Mesenchymal stem cell (in vitro differentiated cells and primary cell): ENCODE measurements around the gene NLRP6.

Experiments
- DNase-seq: peaks from one replicate; pipeline ENCODE4 v3.0.0-alpha.2; 2013
- H2AFZ ChIP-seq: one replicate; pipeline ENCODE4 v1.6.1; 2013; ENCODE audit warnings: low read depth, mild to moderate bottlenecking, control low read depth, inconsistent platforms, low read length, moderate library complexity
- H2AK5ac ChIP-seq: 2 replicates; pipeline ENCODE4 v1.6.1; 2013; ENCODE audit warnings: low read length, moderate library complexity, mild to moderate bottlenecking, inconsistent platforms; ENCODE audit not compliant: severe bottlenecking
- H2BK120ac ChIP-seq: one replicate; pipeline ENCODE4 v1.6.1; 2013; ENCODE audit warnings: low read depth, mild to moderate bottlenecking, inconsistent platforms, low read length, moderate library complexity
- H2BK12ac ChIP-seq, 2 experiments: one replicate each; pipeline ENCODE4 v1.6.1; 2013; ENCODE audit warnings: inconsistent platforms in 2 of 2, low read length in 2 of 2, mild to moderate bottlenecking in 2 of 2, moderate library complexity in 2 of 2, control low read depth in 1 of 2
- H2BK15ac ChIP-seq: one replicate; pipeline ENCODE4 v1.6.1; 2013; ENCODE audit warnings: mild to moderate bottlenecking, low read depth, inconsistent platforms; ENCODE audit not compliant: poor library complexity, severe bottlenecking
- H2BK5ac ChIP-seq: 2 replicates; pipeline ENCODE4 v1.6.1; 2013; ENCODE audit warnings: low read depth, mild to moderate bottlenecking, low read length, control low read depth, inconsistent platforms; ENCODE audit not compliant: poor library complexity, severe bottlenecking
- H3K14ac ChIP-seq, 2 experiments: one replicate each; pipeline ENCODE4 v1.6.1; 2013; ENCODE audit warnings: inconsistent platforms in 2 of 2, low read length in 2 of 2, control low read depth in 1 of 2, mild to moderate bottlenecking in 1 of 2, moderate library complexity in 1 of 2
- H3K18ac ChIP-seq, 2 experiments: one replicate each; pipeline ENCODE4 v1.6.1; 2013; ENCODE audit warnings: inconsistent platforms in 2 of 2, low read length in 2 of 2, control low read depth in 1 of 2, low read depth in 1 of 2, mild to moderate bottlenecking in 1 of 2
- H3K23ac ChIP-seq, 2 experiments: one replicate each; pipeline ENCODE4 v1.6.1; 2013; ENCODE audit warnings: inconsistent platforms in 2 of 2, low read length in 2 of 2, mild to moderate bottlenecking in 2 of 2, moderate library complexity in 2 of 2, control low read depth in 1 of 2
- H3K27ac ChIP-seq: 2 replicates; pipeline ENCODE4 v1.5.1; 2013; ENCODE audit warnings: mild to moderate bottlenecking, moderate library complexity, low read length, control low read depth, inconsistent platforms; ENCODE audit not compliant: poor library complexity, severe bottlenecking
- H3K27me3 ChIP-seq, 2 experiments: 2 replicates each; pipeline versions ENCODE4 v1.6.1 to v1.7.0; 2013; ENCODE audit warnings: low read length in 2 of 2, mild to moderate bottlenecking in 2 of 2, moderate library complexity in 2 of 2, control low read depth in 1 of 2, inconsistent platforms in 1 of 2; ENCODE audit not compliant: control insufficient read depth in 1 of 2, insufficient read depth in 1 of 2
- H3K36me3 ChIP-seq, 2 experiments: 2 replicates each; pipeline versions ENCODE4 v1.6.1 to v1.7.0; 2013; ENCODE audit warnings: low read length in 2 of 2, control low read depth in 1 of 2, inconsistent platforms in 1 of 2, low read depth in 1 of 2, mild to moderate bottlenecking in 1 of 2; ENCODE audit not compliant: insufficient read depth in 2 of 2, control insufficient read depth in 1 of 2
- H3K4ac ChIP-seq, 2 experiments: one replicate each; pipeline ENCODE4 v1.6.1; 2013; ENCODE audit warnings: inconsistent platforms in 2 of 2, low read length in 2 of 2, mild to moderate bottlenecking in 2 of 2, moderate library complexity in 2 of 2, control low read depth in 1 of 2, low read depth in 1 of 2
- H3K4me1 ChIP-seq: 2 replicates; pipeline ENCODE4 v1.6.1; 2013; ENCODE audit warnings: low read depth, low read length, control low read depth; ENCODE audit not compliant: control insufficient read depth, insufficient read depth
- H3K4me2 ChIP-seq: 2 replicates; pipeline ENCODE4 v1.6.1; 2013; ENCODE audit warnings: low read length, mild to moderate bottlenecking, inconsistent platforms; ENCODE audit not compliant: poor library complexity, severe bottlenecking
- H3K4me3 ChIP-seq, 2 experiments: 2 replicates each; pipeline versions ENCODE4 v1.5.1 to v1.7.0; 2013; ENCODE audit warnings: low read length in 2 of 2, mild to moderate bottlenecking in 2 of 2, control low read depth in 1 of 2, low read depth in 1 of 2; ENCODE audit not compliant: insufficient read depth in 1 of 2
- H3K79me1 ChIP-seq: replicated peaks from 2 replicates; pipeline ENCODE4 v1.6.1; 2013; ENCODE audit warnings: mild to moderate bottlenecking, control low read depth, low read length, inconsistent platforms; ENCODE audit not compliant: poor library complexity, severe bottlenecking
- H3K9ac ChIP-seq: 2 replicates; pipeline ENCODE4 v1.7.0; 2013; ENCODE audit warnings: mild to moderate bottlenecking, low read length, moderate library complexity
- H3K9me3 ChIP-seq: 2 replicates; pipeline ENCODE4 v1.7.0; 2013; ENCODE audit warnings: mild to moderate bottlenecking, low read length; ENCODE audit not compliant: control insufficient read depth
- H4K8ac ChIP-seq: one replicate; pipeline ENCODE4 v1.6.1; 2013; ENCODE audit warnings: inconsistent platforms, mild to moderate bottlenecking, low read length, moderate library complexity
- H4K91ac ChIP-seq: one replicate; pipeline ENCODE4 v1.6.1; 2013; ENCODE audit warnings: mild to moderate bottlenecking, low read length, inconsistent platforms
- WGBS: methylation state at CpG from one replicate; pipeline ENCODE4 v1.1.7; 2013; ENCODE audit warnings: mixed read lengths; 5-methylcytosine and 5-hydroxymethylcytosine counted together

Gene NLRP6

DNA sequence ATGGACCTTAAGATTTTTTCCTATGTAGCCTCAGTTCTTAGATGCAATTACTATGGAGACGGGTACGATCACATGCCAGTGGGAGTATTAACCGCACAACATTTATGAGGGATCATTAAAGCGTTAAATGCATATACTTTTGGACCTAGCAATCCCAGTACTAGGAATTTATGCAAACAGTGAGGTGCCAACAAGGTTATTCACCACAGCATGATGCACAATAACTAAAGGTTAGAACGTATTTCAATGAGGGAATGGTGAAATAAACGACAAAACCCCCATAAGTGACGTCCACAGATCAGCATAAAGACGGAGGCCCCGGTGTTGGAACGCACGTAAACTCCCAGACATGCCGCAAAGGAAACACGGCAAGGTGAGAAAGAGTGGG, 42.6 kb upstream of the NLRP6 start:
- H4K8ac ChIP-seq, result peak overlapping the region; percentile 32
- H3K36me3 ChIP-seq, result peaks cover 11 to 23% of the 10 kb centered on the region in 2 experiments
- no peak overlapping the region for H2BK120ac ChIP-seq
- H3K4me2 ChIP-seq, result peak overlapping the region; percentile 62
- 14% methylated on average over 12 of the region's 13 CpGs for WGBS
- H3K14ac ChIP-seq, result peak overlapping the region in 1 of 2 experiments; percentile 80
- H3K79me1 ChIP-seq, result peaks cover 25% of the 10 kb centered on the region
- H3K18ac ChIP-seq, result peak overlapping the region; percentile 85 to 91
- H2AFZ ChIP-seq, result peak overlapping the region; percentile 2
- no peak overlapping the region for H2BK15ac ChIP-seq
- H3K9ac ChIP-seq, result peak overlapping the region; percentile 95
- H3K23ac ChIP-seq, result peak overlapping the region in 1 of 2 experiments; percentile 2
- peak overlapping the region in 1 of 2 experiments; percentile 40 for H2BK12ac ChIP-seq
- no peak overlapping the region for H2BK5ac ChIP-seq
- no peak overlapping the region for H4K91ac ChIP-seq
- no peaks in the 10 kb centered on the region for H3K9me3 ChIP-seq
- H2AK5ac ChIP-seq, result no peak overlapping the region
- DNase-seq, result no peak
- peak overlapping the region; percentile 85 to 97 for H3K4me3 ChIP-seq
- H3K4ac ChIP-seq, result peak overlapping the region in 1 of 2 experiments; percentile 81
- no peaks in the 10 kb centered on the region for H3K27me3 ChIP-seq
- H3K4me1 ChIP-seq, result peaks cover 6% of the 10 kb centered on the region
- peak overlapping the region; percentile 48 for H3K27ac ChIP-seq

DNA sequence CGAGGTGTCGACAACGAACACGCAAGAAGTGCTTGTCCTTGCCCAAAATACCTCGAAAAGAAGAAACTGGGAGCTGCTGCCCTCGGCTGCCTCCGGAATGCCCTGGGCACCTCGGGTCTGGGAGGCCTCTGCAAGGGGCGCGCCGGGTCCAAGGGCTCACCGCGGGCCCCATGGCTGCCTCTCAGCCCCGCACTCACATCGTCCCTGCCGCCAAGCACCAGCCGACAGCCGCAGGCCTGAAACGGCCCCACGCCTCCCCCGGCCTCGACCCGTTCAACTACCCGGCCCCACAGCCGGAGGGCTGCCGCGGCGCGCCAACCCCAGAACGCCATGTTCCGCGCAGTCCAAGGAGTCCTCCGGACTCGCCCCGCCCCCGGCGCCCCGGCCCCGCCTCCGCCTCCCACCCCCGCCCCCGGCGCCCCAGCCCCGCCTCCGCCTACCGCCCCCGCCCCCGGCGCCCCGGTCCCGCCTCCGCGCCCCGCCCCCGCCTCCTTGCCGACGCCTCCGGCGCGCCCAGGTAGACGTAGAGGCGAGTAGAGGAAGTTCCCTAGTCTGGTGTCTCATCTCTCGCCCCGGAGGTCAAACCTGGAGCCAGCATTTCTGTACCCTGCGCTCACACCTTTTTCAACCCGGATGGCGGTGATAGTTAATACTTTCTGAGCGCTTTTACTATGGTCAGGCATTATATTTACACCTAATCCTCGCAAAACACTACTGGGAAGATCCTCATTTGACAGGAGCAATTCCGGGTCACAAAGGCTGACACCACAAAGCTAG, 42.0 kb upstream of the NLRP6 start, which contains the start of gene SIRT3:
Gene SIRT3 (minus strand): TSS at position 346 of the 777 bp plus-strand sequence. CDS start 14 bp downstream, at position 332.
- Histone ChIP-seq H3K4ac (peak within 1 kb of the TSS; percentile 66 to 81), H4K8ac (peak within 1 kb of the TSS; percentile 50), H3K4me3 (peak within 1 kb of the TSS; percentile 85 to 100), H2BK5ac (no peak within 1 kb of the TSS), H3K79me1 (peaks cover 28% of the 10 kb centered on the region), H3K4me1 (peaks cover 6% of the 10 kb centered on the region), H3K23ac (peak within 1 kb of the TSS in 1 of 2 experiments; percentile 2), H3K9me3 (no peaks in the 10 kb centered on the region), H2BK15ac (no peak within 1 kb of the TSS), H4K91ac (peak within 1 kb of the TSS; percentile 86), H2BK120ac (peak within 1 kb of the TSS; percentile 77), H3K14ac (peak within 1 kb of the TSS in 1 of 2 experiments; percentile 80), H3K9ac (peak within 1 kb of the TSS; percentile 98), H2BK12ac (peak within 1 kb of the TSS in 1 of 2 experiments; percentile 40), H3K18ac (peak within 1 kb of the TSS; percentile 85 to 91), H3K27me3 (no peaks in the 10 kb centered on the region), H2AFZ (peak within 1 kb of the TSS; percentile 2), H3K27ac (peak within 1 kb of the TSS; percentile 92), H3K4me2 (peak within 1 kb of the TSS; percentile 88), H3K36me3 (peaks cover 16 to 26% of the 10 kb centered on the region in 2 experiments), H2AK5ac (no peak within 1 kb of the TSS)
- peak; percentile 86 for DNase-seq
- under 1% methylated on average over 27 of the region's 70 CpGs for WGBS

DNA sequence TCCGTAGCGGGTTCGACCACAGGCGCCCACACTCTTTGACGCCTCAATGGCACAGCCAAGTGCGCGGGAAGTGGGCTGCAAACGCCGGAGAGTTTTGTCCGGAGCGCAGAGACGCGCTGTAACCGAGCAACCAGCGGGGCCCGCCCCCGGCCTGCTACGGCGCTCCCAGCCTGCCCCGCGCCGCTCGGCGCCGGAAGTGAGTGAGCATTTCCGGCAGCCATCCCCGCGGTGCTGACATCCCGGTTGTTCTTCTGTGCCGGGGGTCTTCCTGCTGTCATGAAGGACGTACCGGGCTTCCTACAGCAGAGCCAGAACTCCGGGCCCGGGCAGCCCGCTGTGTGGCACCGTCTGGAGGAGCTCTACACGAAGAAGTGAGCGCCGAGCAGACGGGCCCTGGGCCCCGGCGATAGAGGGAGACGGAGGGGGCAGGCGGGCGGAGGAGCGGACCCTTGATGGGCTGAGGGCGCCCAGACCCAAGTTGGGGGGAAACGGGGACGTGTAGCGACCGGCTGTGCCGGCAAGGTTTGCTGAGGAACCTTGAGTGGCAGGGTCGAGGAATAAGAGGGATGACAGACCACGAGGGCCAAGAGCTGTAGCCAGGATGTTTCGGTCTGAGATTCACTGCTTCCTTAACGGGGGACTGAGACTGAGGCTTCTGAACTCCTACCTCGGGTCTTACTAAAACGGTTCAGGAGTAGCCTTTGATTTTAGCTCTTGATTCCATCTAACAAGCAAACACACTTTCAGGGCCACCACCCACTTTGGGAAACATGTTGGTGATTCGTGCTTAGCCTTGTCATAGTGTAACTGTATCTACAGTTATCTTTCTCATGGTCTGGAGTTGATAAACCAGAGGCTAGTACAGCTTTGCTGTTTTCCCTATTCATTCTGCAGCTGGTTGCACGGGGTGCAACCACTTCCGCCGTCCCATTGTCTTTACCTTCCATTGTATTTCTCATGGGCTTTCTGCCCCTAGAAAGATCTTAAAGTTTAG, 41.1 kb upstream of the NLRP6 start, which contains the start of gene PSMD13:
Gene PSMD13 (plus strand): TSS at position 203 of the 994 bp plus-strand sequence. CDS start 74 bp downstream, at position 277.
- Histone ChIP-seq H2BK15ac (no peak within 1 kb of the TSS), H3K9me3 (no peaks in the 10 kb centered on the region), H3K4me3 (peak within 1 kb of the TSS; percentile 85 to 100), H3K14ac (peak within 1 kb of the TSS in 1 of 2 experiments; percentile 80), H4K8ac (peak within 1 kb of the TSS; percentile 50), H2BK12ac (peak within 1 kb of the TSS in 1 of 2 experiments; percentile 40), H3K4me1 (peaks cover 6% of the 10 kb centered on the region), H3K18ac (peak within 1 kb of the TSS; percentile 85 to 91), H3K23ac (peak within 1 kb of the TSS in 1 of 2 experiments; percentile 2), H3K27me3 (no peaks in the 10 kb centered on the region), H3K4me2 (peak within 1 kb of the TSS; percentile 88), H2BK5ac (no peak within 1 kb of the TSS), H2BK120ac (peak within 1 kb of the TSS; percentile 77), H2AFZ (peak within 1 kb of the TSS; percentile 2), H3K36me3 (peaks cover 17 to 35% of the 10 kb centered on the region in 2 experiments), H3K79me1 (peaks cover 31% of the 10 kb centered on the region), H3K4ac (peak within 1 kb of the TSS; percentile 66 to 81), H2AK5ac (no peak within 1 kb of the TSS), H3K27ac (peak within 1 kb of the TSS; percentile 92), H4K91ac (peak within 1 kb of the TSS; percentile 86), H3K9ac (peak within 1 kb of the TSS; percentile 98)
- under 1% methylated on average over 59 of the region's 62 CpGs for WGBS
- peak; percentile 90 for DNase-seq
